Neural crest cell (in vitro differentiated cells): Measurements from ENCODE around the gene PPM1H. TPM values are rescaled to one million over a fixed set of nuclear protein-coding genes. Genes with fewer than 3 reads are reported as not detected.
A peak's percentile ranks its signal among the peaks of the same experiment; 100 is the strongest.

Experiments
- DNase-seq: peaks from one replicate; pipeline ENCODE4 v3.0.0; 2021; ENCODE audit warnings: low read depth, mixed read lengths, low spot score
- H3K27ac Mint-ChIP-seq: one replicate; pipeline ENCODE4 v1.8.0; 2021; ENCODE audit warnings: mild to moderate bottlenecking, mixed read lengths; ENCODE audit not compliant: unreplicated experiment
- H3K27me3 Mint-ChIP-seq: 2 replicates; pipeline ENCODE4 v1.8.0; 2021; ENCODE audit warnings: low read depth, mild to moderate bottlenecking, mixed read lengths
- H3K36me3 Mint-ChIP-seq: 2 replicates; pipeline ENCODE4 v1.8.0; 2021; ENCODE audit warnings: low read depth, mild to moderate bottlenecking, mixed read lengths
- H3K4me1 Mint-ChIP-seq: 2 replicates; pipeline ENCODE4 v1.8.0; 2021; ENCODE audit warnings: mixed read lengths
- H3K4me3 Mint-ChIP-seq: one replicate; pipeline ENCODE4 v1.8.0; 2021; ENCODE audit warnings: mild to moderate bottlenecking, mixed read lengths
- H3K9me3 Mint-ChIP-seq: 2 replicates; pipeline ENCODE4 v1.8.0; 2021; ENCODE audit warnings: mixed read lengths
- CTCF ChIP-seq: fragments of 200-600 bp; sonication (generic); conservative IDR thresholded peaks from 2 replicates; pipeline ENCODE4 v1.5.0; 2021; ENCODE audit warnings: antibody characterized with exemption, mild to moderate bottlenecking
- total RNA-seq: library from RNA; stranded (reverse); gene quantifications from 2 replicates; pipeline ENCODE4 v1.2.1, GENCODE V29; 2021

The PPM1H gene
- total RNA-seq, 1 donor from 2014 or later, result 3.5 TPM

GRCh38 chr12:62640910-62641448 is 294.0 kb downstream of the PPM1H start:
- no peaks in the 10 kb centered on the region for H3K27me3 Mint-ChIP-seq
- H3K4me1 Mint-ChIP-seq, result peaks cover 36% of the 10 kb centered on the region
- no peaks in the 10 kb centered on the region for H3K9me3 Mint-ChIP-seq
- no peaks in the 10 kb centered on the region for H3K36me3 Mint-ChIP-seq
- no peak overlapping the region for H3K27ac Mint-ChIP-seq
- no peak for DNase-seq
- no peak for TF ChIP-seq CTCF
- no peak overlapping the region for H3K4me3 Mint-ChIP-seq

GRCh38 chr12:62637679-62638078 is 297.3 kb downstream of the PPM1H start:
- Mint-ChIP-seq H3K27me3 (no peaks in the 10 kb centered on the region), H3K4me3 (no peak overlapping the region), H3K9me3 (no peaks in the 10 kb centered on the region), H3K36me3 (no peaks in the 10 kb centered on the region), H3K27ac (no peak overlapping the region), H3K4me1 (peaks cover 38% of the 10 kb centered on the region)
- no peak for DNase-seq
- no peak for TF ChIP-seq CTCF

GRCh38 chr12:62635649-62636048 is 299.3 kb downstream of the PPM1H start:
- H3K27ac Mint-ChIP-seq, result no peak overlapping the region
- TF ChIP-seq CTCF, result no peak
- peaks cover 46% of the 10 kb centered on the region for H3K4me1 Mint-ChIP-seq
- no peaks in the 10 kb centered on the region for H3K36me3 Mint-ChIP-seq
- DNase-seq, result no peak
- peaks cover 4% of the 10 kb centered on the region for H3K27me3 Mint-ChIP-seq
- H3K9me3 Mint-ChIP-seq, result no peaks in the 10 kb centered on the region
- H3K4me3 Mint-ChIP-seq, result no peak overlapping the region

GRCh38 chr12:62632411-62632918 is 302.5 kb downstream of the PPM1H start:
- H3K36me3 Mint-ChIP-seq, result no peaks in the 10 kb centered on the region
- peak overlapping the region; percentile 90 for H3K27ac Mint-ChIP-seq
- peak; percentile 40 for DNase-seq
- no peaks in the 10 kb centered on the region for H3K9me3 Mint-ChIP-seq
- H3K4me3 Mint-ChIP-seq, result peak overlapping the region; percentile 87
- TF ChIP-seq CTCF, result no peak
- H3K27me3 Mint-ChIP-seq, result peaks cover 8% of the 10 kb centered on the region
- peaks cover 73% of the 10 kb centered on the region for H3K4me1 Mint-ChIP-seq

- Mint-ChIP-seq H3K9me3 (no peaks in the 10 kb centered on the region), H3K4me3 (peak overlapping the region; percentile 87), H3K27ac (no peak overlapping the region), H3K4me1 (peaks cover 80% of the 10 kb centered on the region), H3K27me3 (peaks cover 12% of the 10 kb centered on the region), H3K36me3 (no peaks in the 10 kb centered on the region)
- peak; percentile 44 for DNase-seq
- TF ChIP-seq CTCF, result no peak
Measured at GRCh38 chr12:62631471-62632410, 303.2 kb downstream of the PPM1H start.
